Measurements from ENCODE around the gene NUSAP1. TPM values are rescaled to one million over a fixed set of nuclear protein-coding genes. Genes with fewer than 3 reads are reported as not detected.

The NUSAP1 gene
- total and polyA plus RNA-seq, 7 experiments from 2014 or later = 0.86 to 167 (median 1.9) TPM

DNA sequence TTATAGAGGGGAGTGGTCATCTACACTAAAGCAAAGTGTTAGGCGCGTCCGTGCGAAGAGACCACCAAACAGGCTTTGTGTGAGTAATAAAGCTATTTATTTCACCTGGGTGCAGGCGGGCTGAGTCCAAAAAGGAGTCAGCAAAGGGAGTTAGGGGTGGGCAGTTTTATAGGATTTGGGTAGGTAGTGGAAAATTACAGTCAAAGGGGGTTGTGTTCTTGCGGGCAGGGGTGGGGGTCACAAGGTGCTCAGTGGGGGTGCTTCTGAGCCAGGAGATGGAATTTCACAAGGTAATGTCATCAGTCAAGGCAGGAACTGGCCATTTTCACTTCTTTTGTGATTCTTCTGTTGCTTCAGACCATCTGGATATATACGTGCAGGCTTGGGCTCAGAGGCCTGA is 47.4 kb upstream of the NUSAP1 start:
- peak overlapping the region; percentile 89 for H3K4me3 ChIP-seq (ENCODE audit: low read length)
- H3K4me1 Mint-ChIP-seq = peaks cover 23 to 56% (median 52%) of the 10 kb centered on the region in 7 donors
- ATAC-seq (no peak), DNase-seq (no peak)
- ChIA-PET CTCF (no interaction called here), POLR2A (interaction anchor here (0.7 to 1.0 kb wide), 2 partner anchors 48 to 924 kb away, joined by 3 to 4 read pairs; partner anchors contain the start of genes NUSAP1 and OIP5)
- peaks cover 0 to 2% (median 0%) of the 10 kb centered on the region in 5 donors for H3K27me3 Mint-ChIP-seq
- H3K36me3 Mint-ChIP-seq = peaks cover 12 to 44% (median 25%) of the 10 kb centered on the region in 5 donors
- peaks cover 10 to 32% (median 16%) of the 10 kb centered on the region in 3 experiments for H3K36me3 ChIP-seq (ENCODE audit: control insufficient read depth in 2 of 3, insufficient read depth in 3 of 3, low read length in 3 of 3)
- H3K9me3 ChIP-seq (ENCODE audit: control insufficient read depth in 2 of 3, low read length in 3 of 3) = no peaks in the 10 kb centered on the region
- intact Hi-C loops (cut with micrococcal nuclease) = loop anchor here in 1 of 2 donors (10.0 kb wide), 1 partner anchor 990 kb away; the partner anchor contains the start of genes GANC and TMEM87A
- peak overlapping the region; percentile 91 for H3K27ac ChIP-seq (ENCODE audit: low read depth, low read length)
- H3K4me1 ChIP-seq (ENCODE audit: control insufficient read depth in 2 of 2, insufficient read depth in 2 of 2, low read length in 2 of 2) = peaks cover 21 to 32% of the 10 kb centered on the region in 2 donors
- peak overlapping the region; percentile 90 to 100 (median 92) for H3K4me3 Mint-ChIP-seq
- no peaks in the 10 kb centered on the region for H3K27me3 ChIP-seq (ENCODE audit: control insufficient read depth in 2 of 2, insufficient read depth in 2 of 2, low read length in 2 of 2)
- H3K9me3 Mint-ChIP-seq = peaks cover 0 to 5% (median 0%) of the 10 kb centered on the region in 11 donors
- peak overlapping the region; percentile 96 to 99 (median 97) for H3K27ac Mint-ChIP-seq

DNA sequence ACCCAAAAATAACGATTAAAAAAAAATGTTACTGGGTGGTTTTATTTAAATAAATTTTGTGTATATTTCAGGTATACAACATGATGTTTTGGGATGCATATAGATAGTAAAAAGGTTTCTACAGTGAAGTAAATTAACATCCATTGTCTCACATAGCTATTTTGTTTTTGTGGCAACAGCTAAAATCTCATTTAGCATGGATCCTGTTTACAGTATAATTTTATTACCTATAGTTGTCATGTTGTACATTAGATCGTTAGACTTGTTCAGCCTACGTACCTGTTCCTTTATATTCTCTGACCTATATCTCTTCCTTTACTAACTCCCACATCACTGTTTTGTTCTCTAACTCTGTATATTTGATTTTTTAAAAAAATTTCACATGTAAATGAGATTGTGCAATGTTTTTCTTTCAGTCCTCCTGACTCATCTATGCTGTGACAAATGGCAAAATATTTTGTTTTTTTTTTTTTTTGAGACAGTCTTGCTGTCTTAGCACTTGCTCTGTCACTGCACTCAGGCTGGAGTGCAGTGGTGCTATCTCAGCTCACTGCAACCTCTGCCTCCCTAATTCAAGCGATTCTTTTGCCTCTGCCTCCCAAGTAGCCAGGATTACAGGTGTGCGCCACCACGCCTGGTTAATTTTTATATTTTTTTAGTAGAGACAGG is 45.9 kb upstream of the NUSAP1 start:
- H3K9me3 Mint-ChIP-seq = peaks cover 0 to 5% (median 0%) of the 10 kb centered on the region in 11 donors
- no peaks in the 10 kb centered on the region for H3K27me3 ChIP-seq (ENCODE audit: control insufficient read depth in 2 of 2, insufficient read depth in 2 of 2, low read length in 2 of 2)
- ATAC-seq (no peak), DNase-seq (no peak)
- intact Hi-C loops (cut with micrococcal nuclease) = loop anchor here in 1 of 2 donors (10.0 kb wide), 1 partner anchor 988 kb away; the partner anchor contains the start of genes GANC and TMEM87A
- H3K36me3 ChIP-seq (ENCODE audit: control insufficient read depth in 2 of 3, insufficient read depth in 3 of 3, low read length in 3 of 3) = peaks cover 10 to 36% (median 16%) of the 10 kb centered on the region in 3 experiments
- ChIA-PET CTCF (interaction anchor here (0.7 kb wide), 1 partner anchor 592 kb away, joined by 4 read pairs; no protein-coding TSS in a partner anchor), POLR2A (no interaction called here)
- H3K27me3 Mint-ChIP-seq = peaks cover 0 to 2% (median 0%) of the 10 kb centered on the region in 5 donors
- H3K4me3 Mint-ChIP-seq = peak overlapping the region in 6 of 10 donors; percentile 9 to 57 (median 28)
- H3K4me1 Mint-ChIP-seq = peaks cover 23 to 59% (median 56%) of the 10 kb centered on the region in 7 donors
- H3K27ac Mint-ChIP-seq = peak overlapping the region in 2 of 9 donors; percentile 14 to 67
- peaks cover 21 to 32% of the 10 kb centered on the region in 2 donors for H3K4me1 ChIP-seq (ENCODE audit: control insufficient read depth in 2 of 2, insufficient read depth in 2 of 2, low read length in 2 of 2)
- no peaks in the 10 kb centered on the region for H3K9me3 ChIP-seq (ENCODE audit: control insufficient read depth in 2 of 3, low read length in 3 of 3)
- H3K4me3 ChIP-seq (ENCODE audit: low read length) = no peak overlapping the region
- H3K27ac ChIP-seq (ENCODE audit: low read depth, low read length) = no peak overlapping the region
- H3K36me3 Mint-ChIP-seq = peaks cover 12 to 40% (median 28%) of the 10 kb centered on the region in 5 donors

DNA sequence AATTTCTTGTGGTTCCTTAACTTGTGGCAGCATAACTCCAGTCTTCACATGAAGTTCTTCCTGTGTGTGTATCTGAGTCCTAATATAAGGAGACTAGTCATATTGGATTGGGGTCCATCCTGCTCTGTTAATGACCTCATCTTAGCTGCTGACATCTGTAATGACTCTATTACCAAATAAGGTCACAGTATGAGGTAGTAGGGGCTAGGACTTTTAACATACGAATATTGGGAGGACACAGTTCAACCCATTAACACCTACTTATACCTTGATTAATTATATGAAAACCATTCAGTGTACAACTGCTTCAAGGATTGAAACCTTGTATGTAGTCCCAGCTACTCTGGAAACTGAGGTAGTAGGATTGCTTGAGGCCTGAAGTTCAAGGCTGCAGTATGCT is 44.2 kb upstream of the NUSAP1 start:
- peaks cover 12 to 41% (median 28%) of the 10 kb centered on the region in 5 donors for H3K36me3 Mint-ChIP-seq

DNA sequence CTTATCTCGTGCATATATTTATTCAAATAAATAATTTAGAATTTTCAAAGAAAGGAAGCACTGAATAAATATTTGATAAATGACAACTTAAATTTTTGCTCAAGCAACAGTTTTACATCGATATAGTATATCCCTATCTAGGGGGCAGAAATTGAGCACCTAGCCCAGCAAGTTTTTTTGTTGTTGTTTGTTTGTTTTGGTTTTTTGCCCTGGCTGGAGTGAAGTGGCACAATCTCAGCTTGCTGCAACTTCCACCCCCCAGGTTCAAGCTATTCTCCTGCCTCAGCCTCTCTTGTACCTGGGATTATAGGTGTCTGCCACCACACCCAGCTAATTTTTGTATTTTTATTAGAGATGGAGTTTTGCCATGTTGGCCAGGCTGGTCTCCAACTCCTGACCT is 42.7 kb upstream of the NUSAP1 start:
- intact Hi-C loops (cut with micrococcal nuclease) = loop anchor here in 1 of 2 donors (10.0 kb wide), 1 partner anchor 985 kb away; the partner anchor contains the start of genes GANC and TMEM87A
- POLR2A ChIA-PET = no interaction called here
- Mint-ChIP-seq H3K9me3 (peaks cover 0 to 5% (median 0%) of the 10 kb centered on the region in 11 donors), H3K27ac (no peak overlapping the region), H3K36me3 (peaks cover 10 to 39% (median 28%) of the 10 kb centered on the region in 5 donors), H3K27me3 (no peaks in the 10 kb centered on the region), H3K4me1 (peaks cover 22 to 57% (median 40%) of the 10 kb centered on the region in 7 donors), H3K4me3 (no peak overlapping the region)
- DNase-seq = no peak
- ATAC-seq = no peak
- no peaks in the 10 kb centered on the region for H3K27me3 ChIP-seq (ENCODE audit: control insufficient read depth in 2 of 2, insufficient read depth in 2 of 2, low read length in 2 of 2)
- peaks cover 10 to 39% (median 16%) of the 10 kb centered on the region in 3 experiments for H3K36me3 ChIP-seq (ENCODE audit: control insufficient read depth in 2 of 3, insufficient read depth in 3 of 3, low read length in 3 of 3)
- peaks cover 13 to 24% of the 10 kb centered on the region in 2 donors for H3K4me1 ChIP-seq (ENCODE audit: control insufficient read depth in 2 of 2, insufficient read depth in 2 of 2, low read length in 2 of 2)
- CTCF ChIA-PET = interaction anchor here (0.7 kb wide), 1 partner anchor 360 kb away, joined by 3 read pairs; no protein-coding TSS in a partner anchor
- H3K9me3 ChIP-seq (ENCODE audit: control insufficient read depth in 2 of 3, low read length in 3 of 3) = no peaks in the 10 kb centered on the region
- H3K27ac ChIP-seq (ENCODE audit: low read depth, low read length) = no peak overlapping the region
- H3K4me3 ChIP-seq (ENCODE audit: low read length) = no peak overlapping the region

More for the DNA sequence above, 44.2 kb upstream of the NUSAP1 start:
- peaks cover 14 to 27% of the 10 kb centered on the region in 2 donors for H3K4me1 ChIP-seq (ENCODE audit: control insufficient read depth in 2 of 2, insufficient read depth in 2 of 2, low read length in 2 of 2)
- H3K9me3 ChIP-seq (ENCODE audit: control insufficient read depth in 2 of 3, low read length in 3 of 3) = no peaks in the 10 kb centered on the region
- no peak for ATAC-seq
- Mint-ChIP-seq H3K27me3 (peaks cover 0 to 2% (median 0%) of the 10 kb centered on the region in 5 donors), H3K4me3 (peak overlapping the region in 3 of 10 donors; percentile 20 to 59 (median 53)), H3K27ac (peak overlapping the region in 5 of 9 donors; percentile 19 to 82 (median 21)), H3K4me1 (peaks cover 19 to 54% (median 47%) of the 10 kb centered on the region in 7 donors), H3K9me3 (peaks cover 0 to 5% (median 0%) of the 10 kb centered on the region in 11 donors)
- DNase-seq = no peak
- ChIA-PET CTCF (no interaction called here), POLR2A (no interaction called here)
- peak overlapping the region; percentile 42 for H3K27ac ChIP-seq (ENCODE audit: low read depth, low read length)
- intact Hi-C loops (cut with micrococcal nuclease) = loop anchor here in 1 of 2 donors (10.0 kb wide), 1 partner anchor 986 kb away; the partner anchor contains the start of genes GANC and TMEM87A
- no peak overlapping the region for H3K4me3 ChIP-seq (ENCODE audit: low read length)
- peaks cover 10 to 36% (median 16%) of the 10 kb centered on the region in 3 experiments for H3K36me3 ChIP-seq (ENCODE audit: control insufficient read depth in 2 of 3, insufficient read depth in 3 of 3, low read length in 3 of 3)
- no peaks in the 10 kb centered on the region for H3K27me3 ChIP-seq (ENCODE audit: control insufficient read depth in 2 of 2, insufficient read depth in 2 of 2, low read length in 2 of 2)

DNA sequence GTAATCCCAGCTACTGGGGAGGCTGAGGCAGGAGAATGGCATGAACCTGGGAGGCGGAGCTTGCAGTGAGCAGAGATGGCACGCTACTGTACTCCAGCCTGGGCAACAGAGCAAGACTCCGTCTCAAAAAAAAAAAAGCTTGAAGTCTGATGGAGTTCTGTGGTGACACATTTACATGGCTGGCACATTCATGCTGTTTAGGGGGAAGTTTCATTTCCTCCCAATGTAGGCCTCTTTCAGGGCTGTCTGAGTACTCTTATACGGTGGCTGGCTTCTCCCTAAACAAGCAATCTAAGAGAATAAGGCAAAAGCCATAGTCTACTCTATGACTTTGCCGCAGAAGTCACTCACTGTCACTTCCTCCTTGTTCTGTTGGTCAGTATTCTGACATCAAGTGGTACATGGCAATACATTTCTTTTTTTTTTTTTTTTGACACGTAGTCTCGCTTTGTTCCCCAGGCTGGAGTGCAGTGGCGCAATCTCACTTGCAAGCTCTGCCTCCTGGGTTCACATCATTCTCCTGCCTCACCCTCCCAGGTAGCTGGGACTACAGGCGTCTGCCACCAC is 41.5 kb upstream of the NUSAP1 start:
- POLR2A ChIA-PET = no interaction called here
- Histone ChIP-seq H3K4me1 (ENCODE audit: control insufficient read depth in 2 of 2, insufficient read depth in 2 of 2, low read length in 2 of 2) (peaks cover 4 to 16% of the 10 kb centered on the region in 2 donors), H3K27ac (ENCODE audit: low read depth, low read length) (no peak overlapping the region), H3K27me3 (ENCODE audit: control insufficient read depth in 2 of 2, insufficient read depth in 2 of 2, low read length in 2 of 2) (no peaks in the 10 kb centered on the region), H3K4me3 (ENCODE audit: low read length) (no peak overlapping the region), H3K9me3 (ENCODE audit: control insufficient read depth in 2 of 3, low read length in 3 of 3) (no peaks in the 10 kb centered on the region), H3K36me3 (ENCODE audit: control insufficient read depth in 2 of 3, insufficient read depth in 3 of 3, low read length in 3 of 3) (peaks cover 10 to 43% (median 16%) of the 10 kb centered on the region in 3 experiments)
- Mint-ChIP-seq H3K27ac (peak overlapping the region in 1 of 9 donors; percentile 8), H3K4me1 (peaks cover 19 to 49% (median 38%) of the 10 kb centered on the region in 7 donors), H3K27me3 (no peaks in the 10 kb centered on the region), H3K9me3 (no peaks in the 10 kb centered on the region), H3K36me3 (peaks cover 4 to 32% (median 18%) of the 10 kb centered on the region in 5 donors), H3K4me3 (no peak overlapping the region)
- peak; percentile 88 for ATAC-seq
- intact Hi-C loops (cut with micrococcal nuclease) = no loop called here
- CTCF ChIA-PET = no interaction called here
- DNase-seq = no peak

DNA sequence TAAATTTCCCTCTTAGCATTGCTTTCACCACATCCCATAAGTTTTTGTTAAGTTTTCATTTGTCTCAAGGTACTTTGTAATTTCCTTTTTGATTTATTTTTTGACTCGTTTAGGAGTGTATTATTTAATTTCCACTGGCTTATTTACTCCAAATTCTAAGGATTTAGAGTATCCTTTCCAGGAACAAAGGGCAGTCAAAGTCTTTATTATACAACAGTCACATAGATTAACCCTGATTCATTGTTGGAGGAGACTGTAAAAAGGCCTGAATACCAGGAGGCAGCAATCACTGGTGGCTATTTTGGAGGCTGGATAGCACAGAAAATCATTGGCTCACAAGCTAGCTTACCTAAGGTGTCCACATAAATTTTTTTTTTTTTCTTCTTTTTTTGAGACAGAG is 40.2 kb upstream of the NUSAP1 start:
- Mint-ChIP-seq H3K27me3 (no peaks in the 10 kb centered on the region), H3K4me3 (no peak overlapping the region), H3K9me3 (no peaks in the 10 kb centered on the region), H3K4me1 (peaks cover 12 to 41% (median 28%) of the 10 kb centered on the region in 7 donors), H3K36me3 (peaks cover under 1 to 22% (median 11%) of the 10 kb centered on the region in 5 donors), H3K27ac (peak overlapping the region in 2 of 9 donors; percentile 12 to 46)
- intact Hi-C loops (cut with micrococcal nuclease) = no loop called here
- DNase-seq (no peak), ATAC-seq (no peak)
- POLR2A ChIA-PET = interaction anchor here (1.6 kb wide), 1 partner anchor 9 kb away, joined by 4 read pairs; no protein-coding TSS in a partner anchor
- Histone ChIP-seq H3K4me1 (ENCODE audit: control insufficient read depth in 2 of 2, insufficient read depth in 2 of 2, low read length in 2 of 2) (peaks cover 4% of the 10 kb centered on the region in 2 donors), H3K27me3 (ENCODE audit: control insufficient read depth in 2 of 2, insufficient read depth in 2 of 2, low read length in 2 of 2) (no peaks in the 10 kb centered on the region), H3K27ac (ENCODE audit: low read depth, low read length) (no peak overlapping the region), H3K36me3 (ENCODE audit: control insufficient read depth in 2 of 3, insufficient read depth in 3 of 3, low read length in 3 of 3) (peaks cover 9 to 38% (median 10%) of the 10 kb centered on the region in 3 experiments), H3K4me3 (ENCODE audit: low read length) (no peak overlapping the region), H3K9me3 (ENCODE audit: control insufficient read depth in 2 of 3, low read length in 3 of 3) (no peaks in the 10 kb centered on the region)
- CTCF ChIA-PET = no interaction called here

Data from naive thymus-derived CD4-positive, alpha-beta T cell (primary cell).